Cardiac muscle cell (in vitro differentiated cells and primary cell): Measurements from ENCODE around the gene WTAP. TPM values are rescaled to one million over a fixed set of nuclear protein-coding genes. Genes with fewer than 3 reads are reported as not detected.

Source experiments
- DNase-seq, 2 donors: peaks; one replicate each; pipeline versions ENCODE4 v3.0.0 to v3.0.0-alpha.2; 2010 to 2017; ENCODE audit warnings: low read depth in 1 of 2, low spot score in 1 of 2
- H3K27ac ChIP-seq: fragments of 200-600 bp; sonication (generic); 2 replicates; pipeline ENCODE4 v1.5.1; 2016
- H3K27me3 ChIP-seq: fragments of 200-600 bp; sonication (generic); 2 replicates; pipeline ENCODE4 v1.6.0; 2016; ENCODE audit warnings: control low read depth
- H3K36me3 ChIP-seq: fragments of 200-600 bp; sonication (generic); 2 replicates; pipeline ENCODE4 v1.5.1; 2016; ENCODE audit warnings: control low read depth
- H3K4me1 ChIP-seq: fragments of 200-600 bp; sonication (generic); 2 replicates; pipeline ENCODE4 v1.8.1; 2017; ENCODE audit warnings: low read depth, mild to moderate bottlenecking, mixed run types
- H3K4me3 ChIP-seq: fragments of 200-600 bp; sonication (generic); 2 replicates; pipeline ENCODE4 v1.5.1; 2016; ENCODE audit warnings: mild to moderate bottlenecking
- H3K9me3 ChIP-seq: fragments of 200-600 bp; sonication (generic); 2 replicates; pipeline ENCODE4 v1.5.1; 2017; ENCODE audit warnings: low read depth, mild to moderate bottlenecking, control low read depth
- polyA plus RNA-seq: library from polyadenylated mRNA; unstranded; fragments of >200 nt; fragmentation: Nextera tagmentation; extraction: Ambion mirVana; gene quantifications from 2 replicates; pipeline ENCODE4 v1.2.1, GENCODE V29; 2016
- total RNA-seq: library from RNA; depleted of rRNA; stranded (reverse); fragments of >200 nt; gene quantifications from 2 replicates; pipeline ENCODE4 v1.2.3, GENCODE V29; 2016
- TF ChIP-seq, protein P1 (sequence below): IDR thresholded peaks from 2 replicates; pipeline ENCODE4 v1.5.1; 2012; ENCODE audit warnings: low read depth, mild to moderate bottlenecking, low read length

WTAP gene
- total and polyA plus RNA-seq, 2 experiments from 2014 or later, result 64.2 to 70.9 TPM

DNA sequence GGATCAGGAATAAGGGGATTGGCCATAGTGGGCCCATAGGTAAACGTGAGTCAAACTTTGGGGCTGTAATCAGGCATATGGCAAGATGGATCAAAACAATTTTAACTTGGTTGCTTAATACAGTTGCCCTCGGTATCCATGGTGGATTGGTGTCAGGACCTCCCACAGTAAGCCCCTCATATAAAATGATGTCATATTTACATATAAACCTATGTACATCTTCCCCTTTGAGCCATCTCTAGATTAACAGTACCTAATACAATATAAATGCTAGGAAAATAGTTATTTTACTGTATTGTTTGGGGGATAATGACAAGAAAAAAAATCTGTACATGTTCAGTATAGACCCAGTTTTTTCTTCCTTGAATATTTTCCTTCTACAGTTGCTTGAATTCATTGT is 27.1 kb downstream of the WTAP start:
- no peak for DNase-seq
- Histone ChIP-seq H3K4me1 (no peaks in the 10 kb centered on the region), H3K36me3 (peaks cover 66% of the 10 kb centered on the region), H3K4me3 (no peak overlapping the region), H3K9me3 (no peaks in the 10 kb centered on the region), H3K27ac (no peak overlapping the region), H3K27me3 (no peaks in the 10 kb centered on the region)
- TF ChIP-seq, protein P1, sequence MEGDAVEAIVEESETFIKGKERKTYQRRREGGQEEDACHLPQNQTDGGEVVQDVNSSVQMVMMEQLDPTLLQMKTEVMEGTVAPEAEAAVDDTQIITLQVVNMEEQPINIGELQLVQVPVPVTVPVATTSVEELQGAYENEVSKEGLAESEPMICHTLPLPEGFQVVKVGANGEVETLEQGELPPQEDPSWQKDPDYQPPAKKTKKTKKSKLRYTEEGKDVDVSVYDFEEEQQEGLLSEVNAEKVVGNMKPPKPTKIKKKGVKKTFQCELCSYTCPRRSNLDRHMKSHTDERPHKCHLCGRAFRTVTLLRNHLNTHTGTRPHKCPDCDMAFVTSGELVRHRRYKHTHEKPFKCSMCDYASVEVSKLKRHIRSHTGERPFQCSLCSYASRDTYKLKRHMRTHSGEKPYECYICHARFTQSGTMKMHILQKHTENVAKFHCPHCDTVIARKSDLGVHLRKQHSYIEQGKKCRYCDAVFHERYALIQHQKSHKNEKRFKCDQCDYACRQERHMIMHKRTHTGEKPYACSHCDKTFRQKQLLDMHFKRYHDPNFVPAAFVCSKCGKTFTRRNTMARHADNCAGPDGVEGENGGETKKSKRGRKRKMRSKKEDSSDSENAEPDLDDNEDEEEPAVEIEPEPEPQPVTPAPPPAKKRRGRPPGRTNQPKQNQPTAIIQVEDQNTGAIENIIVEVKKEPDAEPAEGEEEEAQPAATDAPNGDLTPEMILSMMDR, result no peak

DNA sequence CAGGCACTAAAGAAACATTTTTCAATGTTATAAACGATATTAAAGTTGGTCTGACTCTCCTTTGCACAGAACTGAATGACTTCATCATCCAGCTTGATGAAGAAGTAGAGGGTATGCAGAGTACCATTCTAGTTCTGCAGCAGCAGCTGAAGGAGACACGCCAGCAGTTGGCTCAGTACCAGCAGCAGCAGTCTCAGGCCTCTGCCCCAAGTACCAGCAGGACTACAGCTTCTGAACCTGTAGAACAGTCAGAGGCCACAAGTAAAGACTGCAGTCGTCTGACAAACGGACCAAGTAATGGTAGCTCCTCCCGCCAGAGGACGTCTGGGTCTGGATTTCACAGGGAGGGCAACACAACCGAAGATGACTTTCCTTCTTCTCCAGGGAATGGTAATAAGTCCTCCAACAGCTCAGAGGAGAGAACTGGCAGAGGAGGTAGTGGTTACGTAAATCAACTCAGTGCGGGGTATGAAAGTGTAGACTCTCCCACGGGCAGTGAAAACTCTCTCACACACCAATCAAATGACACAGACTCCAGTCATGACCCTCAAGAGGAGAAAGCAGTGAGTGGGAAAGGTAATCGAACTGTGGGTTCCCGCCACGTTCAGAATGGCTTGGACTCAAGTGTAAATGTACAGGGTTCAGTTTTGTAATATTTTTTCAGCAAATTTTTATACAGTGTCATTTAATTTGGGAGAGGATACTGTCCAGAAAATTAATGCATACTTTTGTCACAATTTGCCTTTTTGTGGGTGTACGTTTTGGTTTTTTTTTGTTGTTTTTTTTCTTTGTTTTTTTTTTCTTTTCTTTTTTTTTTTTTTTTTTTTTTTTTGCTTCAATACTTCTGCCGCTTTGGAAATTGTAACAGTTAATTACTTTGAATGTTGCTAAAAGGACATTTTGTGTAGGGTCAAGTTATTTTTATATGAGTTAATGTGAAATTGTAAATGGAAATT is 27.9 kb downstream of the WTAP start:
- no peak overlapping the region for H3K27ac ChIP-seq
- TF ChIP-seq, protein P1, result no peak
- no peak overlapping the region for H3K4me3 ChIP-seq
- no peaks in the 10 kb centered on the region for H3K9me3 ChIP-seq
- DNase-seq, result no peak
- peaks cover 58% of the 10 kb centered on the region for H3K36me3 ChIP-seq
- no peaks in the 10 kb centered on the region for H3K27me3 ChIP-seq
- H3K4me1 ChIP-seq, result no peaks in the 10 kb centered on the region

DNA sequence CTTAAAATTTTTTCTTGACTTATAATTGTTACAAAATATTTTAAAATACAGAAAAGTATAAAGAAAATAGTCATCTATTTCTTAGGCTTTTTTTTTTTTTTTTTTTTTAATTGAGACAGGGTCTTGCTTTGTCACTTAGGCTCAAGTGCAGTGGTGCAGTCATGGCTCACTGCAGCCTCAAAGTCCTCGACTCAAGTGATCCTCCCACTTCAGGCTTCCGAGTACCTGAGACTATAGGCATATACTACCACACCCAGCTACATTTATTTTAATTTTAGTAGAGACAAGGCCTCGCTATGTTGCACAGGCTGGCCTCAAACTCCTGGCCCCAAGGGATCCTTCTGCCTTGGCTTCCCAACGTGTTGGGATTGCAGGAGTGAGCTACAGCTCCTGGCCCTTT is 29.2 kb downstream of the WTAP start:
- peaks cover 45% of the 10 kb centered on the region for H3K36me3 ChIP-seq
- peak overlapping the region; percentile 38 for H3K27ac ChIP-seq
- no peaks in the 10 kb centered on the region for H3K27me3 ChIP-seq

DNA sequence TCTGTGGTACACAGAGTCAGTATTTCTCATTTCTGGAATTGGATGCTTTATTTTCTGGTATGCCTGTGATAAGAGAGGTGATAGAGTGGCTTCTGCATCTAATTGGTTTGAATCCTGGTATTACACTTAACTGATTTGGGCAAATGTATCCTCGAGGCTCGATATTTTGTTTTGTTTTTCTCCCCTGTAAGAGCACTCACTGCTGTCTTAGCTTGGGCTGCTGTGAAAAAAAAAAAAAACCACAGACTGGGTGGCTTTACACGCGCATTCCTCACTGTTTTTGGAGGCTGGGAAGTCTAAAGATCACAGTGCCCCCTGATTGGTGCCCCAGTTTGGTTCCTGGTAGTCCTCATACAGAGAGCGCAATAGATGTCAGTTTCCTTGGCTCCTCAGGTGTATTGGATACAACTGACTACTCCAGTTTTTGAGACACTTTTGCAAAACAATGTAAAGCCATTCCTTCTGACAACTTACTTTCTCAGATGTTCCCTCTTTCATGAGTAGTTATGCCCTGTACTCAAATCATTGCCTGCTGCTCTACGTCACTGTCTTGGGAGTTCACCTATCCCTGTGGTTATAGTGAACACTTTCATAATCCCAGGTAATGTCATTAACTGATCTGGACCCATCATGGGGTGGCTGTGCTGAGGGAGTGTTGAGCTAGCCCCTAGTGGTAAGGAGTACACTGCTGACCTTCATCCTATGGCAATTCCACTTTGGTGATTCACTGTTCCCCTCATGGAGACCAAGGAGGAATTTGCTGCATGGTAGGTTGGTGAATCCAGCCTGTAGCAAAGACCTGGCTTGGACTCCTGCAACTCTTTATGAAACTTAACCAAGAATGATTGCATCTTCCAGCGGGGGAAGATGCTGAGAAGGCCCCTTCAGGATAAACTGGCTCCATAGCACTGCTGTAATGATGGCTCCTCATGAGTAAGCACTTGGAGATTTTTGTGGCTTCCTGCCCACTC is 31.0 kb downstream of the WTAP start:
- TF ChIP-seq, protein P1, result peak; percentile 9
- H3K36me3 ChIP-seq, result peaks cover 31% of the 10 kb centered on the region
- H3K4me3 ChIP-seq, result no peak overlapping the region
- H3K9me3 ChIP-seq, result no peaks in the 10 kb centered on the region
- H3K4me1 ChIP-seq, result peaks cover 16% of the 10 kb centered on the region
- no peaks in the 10 kb centered on the region for H3K27me3 ChIP-seq
- H3K27ac ChIP-seq, result peak overlapping the region; percentile 18
- DNase-seq, result peak in 1 of 2 donors; percentile 44

More for the DNA sequence above, 29.2 kb downstream of the WTAP start:
- peaks cover 9% of the 10 kb centered on the region for H3K4me1 ChIP-seq
- DNase-seq, result no peak
- H3K9me3 ChIP-seq, result no peaks in the 10 kb centered on the region
- no peak overlapping the region for H3K4me3 ChIP-seq
- TF ChIP-seq, protein P1, result no peak

DNA sequence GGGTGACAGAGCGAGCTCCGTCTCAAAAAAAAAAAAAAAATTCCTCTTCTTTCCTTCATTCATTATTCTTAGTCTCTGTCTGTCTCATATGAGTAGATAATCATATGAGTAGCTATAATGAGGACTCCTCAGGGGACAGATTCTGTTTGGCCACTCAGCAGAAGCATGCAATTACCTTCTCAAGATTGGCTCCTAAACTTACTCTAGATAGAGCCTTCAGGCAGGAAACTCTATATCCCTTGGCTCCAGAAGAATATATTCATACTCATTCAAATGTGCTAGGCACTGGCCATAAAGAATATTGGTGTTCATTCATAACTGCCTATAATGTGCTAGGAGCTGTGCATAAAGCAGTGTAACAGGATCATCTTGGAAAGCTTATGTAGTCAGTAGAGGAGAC is 32.3 kb downstream of the WTAP start:
- Histone ChIP-seq H3K27ac (peak overlapping the region; percentile 89), H3K9me3 (no peaks in the 10 kb centered on the region), H3K27me3 (no peaks in the 10 kb centered on the region), H3K36me3 (peaks cover 22% of the 10 kb centered on the region), H3K4me3 (no peak overlapping the region), H3K4me1 (peaks cover 16% of the 10 kb centered on the region)
- TF ChIP-seq, protein P1, result no peak
- no peak for DNase-seq
